ENCODE results near the gene ARMC9. TPM values are rescaled to one million over a fixed set of nuclear protein-coding genes. Genes with fewer than 3 reads are reported as not detected.
"Not testable (repeated sequence)": the region's sequence is repeated elsewhere in the genome, so short reads cannot be mapped to it uniquely, and the experiment has no call there.

Gene ARMC9, protein sequence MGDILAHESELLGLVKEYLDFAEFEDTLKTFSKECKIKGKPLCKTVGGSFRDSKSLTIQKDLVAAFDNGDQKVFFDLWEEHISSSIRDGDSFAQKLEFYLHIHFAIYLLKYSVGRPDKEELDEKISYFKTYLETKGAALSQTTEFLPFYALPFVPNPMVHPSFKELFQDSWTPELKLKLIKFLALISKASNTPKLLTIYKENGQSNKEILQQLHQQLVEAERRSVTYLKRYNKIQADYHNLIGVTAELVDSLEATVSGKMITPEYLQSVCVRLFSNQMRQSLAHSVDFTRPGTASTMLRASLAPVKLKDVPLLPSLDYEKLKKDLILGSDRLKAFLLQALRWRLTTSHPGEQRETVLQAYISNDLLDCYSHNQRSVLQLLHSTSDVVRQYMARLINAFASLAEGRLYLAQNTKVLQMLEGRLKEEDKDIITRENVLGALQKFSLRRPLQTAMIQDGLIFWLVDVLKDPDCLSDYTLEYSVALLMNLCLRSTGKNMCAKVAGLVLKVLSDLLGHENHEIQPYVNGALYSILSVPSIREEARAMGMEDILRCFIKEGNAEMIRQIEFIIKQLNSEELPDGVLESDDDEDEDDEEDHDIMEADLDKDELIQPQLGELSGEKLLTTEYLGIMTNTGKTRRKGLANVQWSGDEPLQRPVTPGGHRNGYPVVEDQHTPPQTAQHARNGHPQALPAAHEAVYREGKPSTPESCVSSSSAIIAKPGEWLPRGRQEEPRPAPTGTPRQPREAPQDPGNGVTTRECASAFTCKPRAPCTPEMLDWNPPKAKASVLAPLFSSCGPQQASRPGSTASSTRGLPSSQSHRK
- total RNA-seq, result 9.7 TPM

- DNase-seq (ENCODE audit: low read depth in 2 of 3, low spot score in 2 of 3), result peak; percentile 43 to 51 (median 50)
These were observed at the start of gene ARMC9 for GRCh38 chr2:231198291-231199173. TSS of gene ARMC9 (plus strand) at chr2:231198631. CDS start at chr2:231206239, 7,608 bp downstream.

DNA sequence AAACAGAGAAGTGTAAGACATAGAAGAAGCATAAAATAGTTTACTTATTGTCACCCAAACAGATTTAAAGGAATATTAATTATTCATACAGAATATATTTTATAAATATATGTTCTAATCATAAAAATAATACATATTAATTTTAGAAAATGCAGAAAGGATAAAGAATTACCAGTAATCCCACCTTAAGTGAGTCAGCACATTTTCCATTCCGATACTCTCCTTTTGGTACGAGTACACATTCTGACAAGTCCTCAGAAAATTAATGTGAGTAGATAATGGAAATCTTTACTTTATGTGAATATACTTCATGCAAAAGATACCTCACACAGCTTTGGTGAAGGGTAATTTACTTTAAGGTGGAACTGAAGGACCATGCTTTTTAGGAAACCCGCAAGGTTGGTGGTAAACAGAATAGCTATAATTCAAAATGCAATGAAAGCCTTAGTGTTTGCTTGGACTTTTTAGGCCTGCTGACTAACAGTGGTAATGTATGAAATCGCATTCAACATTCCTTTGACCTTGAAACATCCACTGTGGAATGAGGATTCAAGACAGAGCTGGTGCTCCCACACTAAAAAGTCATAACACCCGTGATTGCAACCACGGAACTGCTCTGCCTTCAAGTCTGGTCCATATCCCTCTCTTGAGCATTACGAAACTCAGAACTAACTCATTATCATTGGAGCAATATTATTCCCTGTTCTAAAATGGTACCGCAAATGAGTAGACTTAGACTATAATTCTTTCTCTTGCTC, 45.5 kb upstream of the ARMC9 start:
- DNase-seq (ENCODE audit: low read depth in 2 of 3, low spot score in 2 of 3), result no peak

DNA sequence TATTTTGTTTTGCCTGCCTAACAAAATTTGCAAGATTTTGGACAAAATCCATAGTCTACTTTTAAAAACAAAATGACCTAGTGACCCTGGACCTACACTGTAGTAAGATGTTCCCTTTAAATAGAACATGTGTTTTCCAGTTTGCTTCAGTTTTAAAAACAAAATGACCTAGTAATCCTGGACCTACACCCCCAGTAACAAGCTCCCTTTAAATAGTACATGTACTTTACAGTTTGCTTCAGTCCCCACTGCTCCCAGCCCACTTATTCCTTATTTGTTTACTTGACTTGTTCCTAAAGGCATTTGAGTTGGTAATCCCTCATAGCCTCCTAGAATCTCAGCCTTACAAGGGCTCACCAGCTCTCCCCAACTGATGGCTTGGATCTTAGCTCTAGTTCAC, 39.1 kb upstream of the ARMC9 start:
- DNase-seq (ENCODE audit: low read depth in 2 of 3, low spot score in 2 of 3), result no peak

- DNase-seq (ENCODE audit: low read depth in 2 of 3, low spot score in 2 of 3), result no peak
These were observed 37.7 kb upstream of the ARMC9 start for GRCh38 chr2:231160701-231161100.

GRCh38 chr2:231161252-231161839, 37.1 kb upstream of the ARMC9 start:
- DNase-seq (ENCODE audit: low read depth in 2 of 3, low spot score in 2 of 3), result no peak

- no peak for DNase-seq (ENCODE audit: low read depth in 2 of 3, low spot score in 2 of 3)
These were observed 36.5 kb upstream of the ARMC9 start for GRCh38 chr2:231161877-231162329.

GRCh38 chr2:231163011-231163410, 35.4 kb upstream of the ARMC9 start:
- DNase-seq (ENCODE audit: low read depth in 2 of 3, low spot score in 2 of 3), result no peak

DNA sequence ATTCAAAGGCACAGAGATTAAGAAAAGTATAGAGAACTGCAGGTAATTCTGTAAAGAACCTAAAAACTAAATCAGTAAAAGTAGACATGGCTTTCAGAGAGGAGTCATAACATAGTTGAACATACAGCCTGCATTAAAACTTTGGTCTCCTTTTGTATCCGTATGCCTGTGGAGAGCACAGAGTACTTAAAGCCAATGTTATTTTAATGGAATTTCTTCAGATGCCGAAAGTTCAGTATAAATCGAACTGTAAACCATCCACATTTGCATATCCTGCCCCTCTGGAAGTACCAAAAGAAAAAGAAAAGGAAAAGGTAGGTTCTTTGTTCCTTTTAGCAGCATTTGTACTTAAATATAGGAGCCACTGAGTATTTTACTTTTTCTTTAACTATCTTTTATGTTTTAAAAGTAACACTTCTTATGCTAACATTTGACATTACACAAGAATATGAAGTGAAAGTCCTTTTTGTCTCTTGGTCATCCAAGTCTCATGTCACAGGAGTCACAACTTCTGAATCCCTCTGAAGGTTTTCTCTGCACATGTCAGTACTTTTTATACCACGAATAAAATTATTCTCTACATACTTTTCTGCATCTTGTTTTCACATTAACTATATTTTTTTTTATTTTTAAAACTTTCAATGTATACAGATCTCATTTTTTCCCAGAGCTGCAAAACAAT, 34.9 kb upstream of the ARMC9 start:
- DNase-seq (ENCODE audit: low read depth in 2 of 3, low spot score in 2 of 3), result no peak

DNA sequence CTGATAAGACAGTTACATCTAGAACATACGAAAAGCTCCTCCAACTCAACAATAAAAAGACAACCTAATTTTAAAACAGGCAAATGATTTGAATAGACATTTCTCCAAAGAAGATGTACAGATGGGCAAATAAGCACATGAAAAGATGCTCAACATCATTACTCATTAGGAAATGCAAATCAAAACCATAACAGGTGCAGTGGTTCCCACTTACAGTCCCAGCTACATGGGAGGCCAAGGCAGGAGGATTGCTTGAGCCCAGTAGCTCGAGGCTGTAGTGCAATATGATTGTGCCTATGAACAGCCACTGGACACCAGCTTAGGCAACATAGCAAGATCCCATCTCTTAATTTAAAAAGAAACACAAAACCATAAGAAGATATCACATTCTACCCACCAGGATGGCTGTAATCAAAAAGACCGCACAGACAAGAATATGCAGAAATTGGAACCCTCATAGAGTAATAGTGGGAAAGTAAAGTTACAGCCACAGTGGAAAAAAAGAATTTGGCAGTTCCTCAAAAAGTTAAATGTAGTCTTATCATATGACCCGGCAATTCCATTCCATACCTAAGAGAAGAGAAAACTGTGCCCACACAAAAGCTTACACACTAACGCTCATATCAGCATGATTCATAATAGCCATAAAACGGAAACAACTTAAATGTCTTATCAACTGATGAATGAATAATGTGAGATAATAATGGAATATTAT, 30.5 kb upstream of the ARMC9 start:
- no peak for DNase-seq (ENCODE audit: low read depth in 2 of 3, low spot score in 2 of 3)

DNA sequence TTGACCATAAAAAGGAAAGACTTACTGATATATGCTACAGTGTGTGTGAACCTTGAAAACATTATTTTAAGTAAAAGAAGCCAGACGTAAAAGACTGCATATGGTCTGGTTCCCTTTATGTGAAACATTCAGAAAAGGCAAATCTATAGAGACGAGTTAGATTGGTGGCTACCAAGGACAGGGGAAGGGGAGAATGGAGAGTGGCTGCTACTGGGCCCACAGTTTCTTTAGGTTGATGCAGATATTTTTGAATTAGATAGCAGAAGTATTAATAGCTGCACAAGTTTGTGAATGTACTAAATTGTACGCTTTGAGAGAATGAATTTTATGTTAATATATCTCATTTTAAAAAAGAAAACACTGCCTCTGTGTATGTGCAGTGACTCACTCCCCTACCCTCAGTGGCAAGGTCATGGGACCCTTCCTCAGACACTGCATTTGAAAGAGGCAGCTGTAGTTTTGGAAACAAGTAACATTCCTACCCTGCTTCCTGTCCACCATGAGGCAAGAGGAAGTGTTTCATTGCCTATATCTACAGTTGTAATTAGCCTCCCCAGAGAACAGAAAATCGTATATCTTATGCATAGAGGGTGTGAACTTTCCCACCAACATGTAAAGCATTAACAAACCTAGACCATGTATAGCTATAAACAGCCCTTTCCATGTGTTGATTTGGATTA, 29.8 kb upstream of the ARMC9 start:
- DNase-seq (ENCODE audit: low read depth in 2 of 3, low spot score in 2 of 3), result no peak

DNA sequence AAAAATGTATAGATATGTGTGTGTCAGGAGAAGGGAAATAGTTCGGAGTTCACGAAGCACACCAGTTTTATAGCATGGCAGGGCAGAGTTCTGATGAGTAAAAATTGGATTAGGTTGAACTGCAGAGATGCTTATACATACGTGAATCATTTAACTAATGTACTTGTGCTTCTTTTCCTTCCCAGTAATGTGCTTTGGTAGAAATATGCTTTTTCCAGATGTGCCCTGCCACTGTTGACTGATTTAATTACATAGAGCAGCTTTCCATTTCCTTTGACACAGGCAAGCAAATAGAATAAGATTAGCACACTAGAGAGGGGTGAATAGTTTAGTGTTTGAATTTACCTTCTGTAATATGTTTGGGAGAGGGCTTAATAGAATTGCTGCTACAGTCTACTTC, 28.9 kb upstream of the ARMC9 start:
- DNase-seq (ENCODE audit: low read depth in 2 of 3, low spot score in 2 of 3), result no peak

DNA sequence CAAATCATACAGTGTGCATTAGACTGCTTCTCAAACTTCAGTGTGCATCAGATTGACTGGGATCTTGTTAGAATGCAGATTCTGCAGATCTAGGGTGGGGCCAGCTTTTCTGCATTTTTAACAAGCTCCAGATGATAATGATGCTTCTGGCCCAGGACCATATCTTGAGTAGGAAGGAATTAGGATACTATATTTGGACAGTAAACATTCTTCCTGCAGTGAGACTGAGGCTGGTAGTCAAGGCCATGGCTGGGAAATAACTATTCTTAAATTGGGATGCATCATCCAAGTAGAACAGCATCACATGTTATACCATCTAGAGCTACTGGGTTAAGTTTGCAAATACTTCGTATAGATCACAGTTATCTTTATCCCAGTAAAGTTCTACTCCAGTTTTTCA, 28.4 kb upstream of the ARMC9 start:
- DNase-seq (ENCODE audit: low read depth in 2 of 3, low spot score in 2 of 3), result no peak

DNA sequence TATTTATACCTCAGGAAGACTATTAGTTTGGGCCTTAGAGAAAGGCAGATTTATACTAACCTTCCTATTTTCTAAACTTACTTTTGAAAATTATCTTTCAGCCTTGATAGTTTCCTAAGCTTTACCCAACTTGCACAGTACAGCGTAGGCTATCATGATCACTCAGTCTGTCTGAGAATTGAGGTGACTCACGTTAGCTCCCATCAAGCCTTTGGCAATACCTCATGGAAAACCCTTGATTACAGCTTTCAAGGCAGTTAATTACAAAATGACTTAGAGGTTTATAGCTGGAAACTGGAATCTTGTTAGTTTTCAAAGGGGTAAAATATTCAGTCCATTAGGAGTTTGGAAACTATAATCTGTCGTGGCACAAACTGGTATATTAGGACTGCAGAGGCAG, 26.4 kb upstream of the ARMC9 start:
- DNase-seq (ENCODE audit: low read depth in 2 of 3, low spot score in 2 of 3), result no peak

- DNase-seq (ENCODE audit: low read depth in 2 of 3, low spot score in 2 of 3), result peak in 1 of 3 donors; percentile 16
These were observed 24.2 kb upstream of the ARMC9 start for GRCh38 chr2:231174211-231174651.

DNA sequence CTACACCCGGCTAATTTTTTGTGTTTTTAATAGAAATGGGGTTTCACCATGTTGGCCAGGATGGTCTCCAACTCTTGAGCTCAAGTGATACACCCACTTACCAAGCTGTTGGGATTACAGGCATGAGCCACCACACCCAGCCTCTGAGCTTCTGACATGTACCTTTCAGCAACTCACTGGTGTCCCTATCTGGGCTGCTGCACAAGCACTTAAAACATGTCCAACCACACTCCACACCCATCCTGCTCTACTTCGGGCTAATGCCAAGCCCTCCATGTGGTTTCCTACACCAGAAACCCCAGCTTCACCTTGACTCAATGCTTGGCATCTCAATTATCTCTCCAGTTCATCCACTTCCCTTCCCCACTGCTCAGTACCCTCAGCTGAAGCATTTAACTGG, 22.4 kb upstream of the ARMC9 start:
- DNase-seq (ENCODE audit: low read depth in 2 of 3, low spot score in 2 of 3), result no peak

DNA sequence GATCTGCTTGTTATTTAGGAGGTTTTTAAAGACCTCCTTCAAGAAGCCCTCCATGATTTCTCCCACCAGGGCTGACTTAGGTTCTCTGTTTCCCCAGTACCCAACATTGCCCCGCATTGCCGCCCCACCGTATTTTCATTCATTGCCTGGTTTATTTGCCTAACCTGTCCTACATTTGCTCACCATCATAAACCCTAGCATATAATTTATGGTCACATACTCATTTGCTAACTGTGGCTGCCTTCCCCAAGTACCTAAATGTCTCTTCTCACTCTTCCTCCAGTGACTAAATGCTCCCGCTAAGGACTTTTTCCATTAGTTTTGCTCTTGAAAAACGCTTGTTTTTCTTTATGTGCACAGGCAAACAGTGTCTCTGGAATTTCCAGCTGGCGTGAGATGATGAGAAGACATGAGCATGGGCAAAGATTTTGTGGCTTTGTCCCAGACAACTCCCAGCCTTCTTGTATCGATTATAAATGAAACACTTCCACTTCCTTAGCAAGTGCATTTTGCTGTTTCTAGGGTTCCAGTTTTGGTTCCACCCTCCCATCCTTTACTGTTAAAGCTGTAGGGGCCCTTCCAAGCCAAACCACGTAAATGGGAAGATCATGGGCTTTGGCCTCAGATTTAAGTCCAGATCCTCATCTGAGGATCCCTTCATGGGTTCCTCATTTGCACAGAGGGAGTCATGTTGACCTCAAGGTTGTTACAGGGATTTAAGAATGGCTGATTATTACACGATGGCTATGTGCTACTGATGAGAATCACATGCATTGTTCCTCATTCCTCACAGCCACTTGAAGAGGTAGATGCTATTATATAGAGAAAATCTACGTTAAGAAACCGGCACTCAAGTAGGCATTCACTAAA, 21.0 kb upstream of the ARMC9 start:
- DNase-seq (ENCODE audit: low read depth in 2 of 3, low spot score in 2 of 3), result no peak

DNA sequence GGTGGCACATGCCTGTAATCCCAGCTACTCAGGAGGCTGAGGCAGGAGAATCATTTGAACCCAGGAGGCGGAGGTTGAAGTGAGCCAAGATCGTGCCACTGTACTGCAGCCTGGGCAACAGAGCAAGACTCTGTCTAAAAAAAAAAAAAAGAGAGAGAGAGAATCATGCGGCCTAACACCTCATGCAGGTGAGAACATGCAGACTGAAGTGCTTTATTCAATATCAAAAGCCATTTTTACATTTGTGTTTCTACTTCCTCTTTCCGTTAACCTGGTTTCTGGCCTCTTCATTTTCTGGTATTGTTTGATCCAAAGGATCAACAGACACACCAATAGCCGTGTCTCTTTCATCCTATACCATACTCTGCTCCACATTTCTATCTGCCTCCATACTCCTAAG, 19.6 kb upstream of the ARMC9 start:
- not testable (repeated sequence) for DNase-seq (ENCODE audit: low read depth in 2 of 3, low spot score in 2 of 3)
